ENCODE data around the gene NIBAN1.

GRCh38 chr1:184941735-184942134 is 32.6 kb downstream of the NIBAN1 start:
- TF ChIP-seq POLR2A (IDR thresholded peaks at IDR 0.05; ENCODE audit: low read depth, low read length) (no peak), TAF1 (IDR thresholded peaks at IDR 0.05; ENCODE audit: low read depth, low read length) (no peak), POLR2AphosphoS5 (IDR thresholded peaks at IDR 0.05; ENCODE audit: low read depth, low read length) (no peak), SPI1 (IDR thresholded peaks at IDR 0.05; ENCODE audit: low read depth, low read length) (no peak), POU2F2 (IDR thresholded peaks at IDR 0.05; ENCODE audit: low read depth, low read length) (no peak), PAX5 (IDR thresholded peaks at IDR 0.05; ENCODE audit: insufficient read depth, low read length, severe bottlenecking) (no peak)

Measured in GM12891 (cell line).